Urinary bladder (tissue), 4 donors: ENCODE measurements around the gene CYP26A1. TPM values are rescaled to one million over a fixed set of nuclear protein-coding genes. Genes with fewer than 3 reads are reported as not detected.

ENCODE experiments used
- DNase-seq: peaks from one replicate; pipeline ENCODE4 v3.0.0-alpha.2; 2015; ENCODE audit errors: extremely low spot score
- H3K27ac ChIP-seq: one replicate; pipeline ENCODE4 v1.5.1; 2013; ENCODE audit warnings: low read depth, mild to moderate bottlenecking, moderate library complexity
- H3K36me3 ChIP-seq: one replicate; pipeline ENCODE4 v1.6.1; 2013; ENCODE audit warnings: mild to moderate bottlenecking, moderate library complexity; ENCODE audit not compliant: insufficient read depth
- H3K4me1 ChIP-seq: one replicate; pipeline ENCODE4 v1.6.1; 2013; ENCODE audit warnings: mild to moderate bottlenecking, moderate library complexity; ENCODE audit not compliant: insufficient read depth
- H3K4me3 ChIP-seq: one replicate; pipeline ENCODE4 v1.5.1; 2013; ENCODE audit warnings: low read depth, low read length
- WGBS: extraction: QIAGEN DNeasy Blood & Tissue Kit; methylation state at CpG from one replicate; pipeline ENCODE4 v1.1.7; 2013; 5-methylcytosine and 5-hydroxymethylcytosine counted together
- polyA plus RNA-seq: library from polyadenylated mRNA; stranded (reverse); fragments of 200-250 nt; gene quantifications from one replicate; pipeline ENCODE4 v1.2.3, GENCODE V29; 2013
- total RNA-seq: library from RNA; depleted of rRNA; stranded (reverse); fragments of >200 nt; gene quantifications from one replicate; pipeline ENCODE4 v1.2.3, GENCODE V29; 2014
- donor health status: healthy with polysubstance abuse.
- donor health status: healthy.

The CYP26A1 gene
- total and polyA plus RNA-seq, 2 donors, result not detected

GRCh38 chr10:93080350-93081046, 6.8 kb downstream of the CYP26A1 start:
- Histone ChIP-seq H3K4me1 (no peaks in the 10 kb centered on the region), H3K27ac (no peak overlapping the region), H3K4me3 (no peak overlapping the region), H3K36me3 (no peaks in the 10 kb centered on the region)
- no peak for DNase-seq
- WGBS, result 54% methylated on average over 22 of the region's 22 CpGs

GRCh38 chr10:93081318-93081717, 7.6 kb downstream of the CYP26A1 start:
- no peak overlapping the region for H3K27ac ChIP-seq
- no peaks in the 10 kb centered on the region for H3K36me3 ChIP-seq
- no peak overlapping the region for H3K4me3 ChIP-seq
- H3K4me1 ChIP-seq, result no peaks in the 10 kb centered on the region
- DNase-seq, result no peak
- WGBS, result 67% methylated on average over 3 of the region's 3 CpGs

- no peak for DNase-seq
- Histone ChIP-seq H3K4me1 (no peaks in the 10 kb centered on the region), H3K4me3 (no peak overlapping the region), H3K36me3 (no peaks in the 10 kb centered on the region), H3K27ac (no peak overlapping the region)
- WGBS, result 52% methylated on average over 10 of the region's 10 CpGs
These were observed 8.1 kb downstream of the CYP26A1 start for GRCh38 chr10:93081834-93082233.

GRCh38 chr10:93083743-93084539, 10.2 kb downstream of the CYP26A1 start:
- no peak for DNase-seq
- Histone ChIP-seq H3K27ac (no peak overlapping the region), H3K4me1 (no peaks in the 10 kb centered on the region), H3K4me3 (no peak overlapping the region), H3K36me3 (no peaks in the 10 kb centered on the region)
- 90% methylated on average over 7 of the region's 7 CpGs for WGBS

- Histone ChIP-seq H3K27ac (no peak overlapping the region), H3K36me3 (no peaks in the 10 kb centered on the region), H3K4me3 (no peak overlapping the region), H3K4me1 (no peaks in the 10 kb centered on the region)
- WGBS, result 73% methylated on average over 4 of the region's 4 CpGs
- DNase-seq, result no peak
These were observed 11.7 kb downstream of the CYP26A1 start for GRCh38 chr10:93085272-93085859.

GRCh38 chr10:93086289-93086688, 12.6 kb downstream of the CYP26A1 start:
- Histone ChIP-seq H3K4me3 (no peak overlapping the region), H3K4me1 (no peaks in the 10 kb centered on the region), H3K27ac (no peak overlapping the region), H3K36me3 (no peaks in the 10 kb centered on the region)
- no peak for DNase-seq
- WGBS, result 96% methylated on average over 6 of the region's 6 CpGs

- Histone ChIP-seq H3K4me3 (no peak overlapping the region), H3K4me1 (no peaks in the 10 kb centered on the region), H3K27ac (no peak overlapping the region), H3K36me3 (no peaks in the 10 kb centered on the region)
- DNase-seq, result no peak
- WGBS, result 68% methylated on average over 3 of the region's 3 CpGs
These were observed 14.2 kb downstream of the CYP26A1 start for GRCh38 chr10:93087846-93088245.

- no peak for DNase-seq
- no peak overlapping the region for H3K4me3 ChIP-seq
- no peaks in the 10 kb centered on the region for H3K4me1 ChIP-seq
- H3K27ac ChIP-seq, result no peak overlapping the region
- no peaks in the 10 kb centered on the region for H3K36me3 ChIP-seq
- WGBS, result 63% methylated on average over 4 of the region's 4 CpGs
These were observed 14.8 kb downstream of the CYP26A1 start for GRCh38 chr10:93088466-93088865.

GRCh38 chr10:93090619-93091018, 16.9 kb downstream of the CYP26A1 start:
- DNase-seq, result no peak
- 73% methylated on average over 2 of the region's 2 CpGs for WGBS

GRCh38 chr10:93091960-93092359, 18.3 kb downstream of the CYP26A1 start:
- Histone ChIP-seq H3K4me3 (no peak overlapping the region), H3K36me3 (no peaks in the 10 kb centered on the region), H3K27ac (no peak overlapping the region), H3K4me1 (no peaks in the 10 kb centered on the region)
- WGBS, result 93% methylated on average over 3 of the region's 3 CpGs
- no peak for DNase-seq

More at GRCh38 chr10:93090619-93091018, 16.9 kb downstream of the CYP26A1 start:
- Histone ChIP-seq H3K27ac (no peak overlapping the region), H3K4me1 (no peaks in the 10 kb centered on the region), H3K4me3 (no peak overlapping the region), H3K36me3 (no peaks in the 10 kb centered on the region)

GRCh38 chr10:93095225-93095624, 21.5 kb downstream of the CYP26A1 start:
- 47% methylated on average over 1 of the region's 1 CpG for WGBS
- H3K4me3 ChIP-seq, result no peak overlapping the region
- DNase-seq, result no peak
- H3K36me3 ChIP-seq, result no peaks in the 10 kb centered on the region
- H3K27ac ChIP-seq, result no peak overlapping the region
- no peaks in the 10 kb centered on the region for H3K4me1 ChIP-seq

GRCh38 chr10:93096901-93097300, 23.2 kb downstream of the CYP26A1 start:
- no peak overlapping the region for H3K4me3 ChIP-seq
- no peaks in the 10 kb centered on the region for H3K4me1 ChIP-seq
- WGBS, result 79% methylated on average over 5 of the region's 5 CpGs
- no peaks in the 10 kb centered on the region for H3K36me3 ChIP-seq
- DNase-seq, result no peak
- no peak overlapping the region for H3K27ac ChIP-seq

GRCh38 chr10:93097386-93097785, 23.7 kb downstream of the CYP26A1 start:
- Histone ChIP-seq H3K4me3 (no peak overlapping the region), H3K27ac (no peak overlapping the region), H3K36me3 (no peaks in the 10 kb centered on the region), H3K4me1 (no peaks in the 10 kb centered on the region)
- WGBS, result 73% methylated on average over 9 of the region's 9 CpGs
- DNase-seq, result no peak

- DNase-seq, result no peak
- H3K4me1 ChIP-seq, result no peaks in the 10 kb centered on the region
- 82% methylated on average over 3 of the region's 3 CpGs for WGBS
- H3K27ac ChIP-seq, result no peak overlapping the region
- H3K36me3 ChIP-seq, result no peaks in the 10 kb centered on the region
- no peak overlapping the region for H3K4me3 ChIP-seq
These were observed 25.1 kb downstream of the CYP26A1 start for GRCh38 chr10:93098816-93099215.
